Right lobe of liver (tissue), 4 donors: ENCODE results near the gene RSU1.

Source experiments
- POLR2A ChIP-seq: fragments of 450-650 bp; IDR thresholded peaks from one replicate; pipeline ENCODE4 v1.6.1; 2017; ENCODE audit warnings: antibody characterized with exemption, mild to moderate bottlenecking
- TF ChIP-seq, protein P1 (sequence below), 4 donors: fragments of 200-600 bp in 3 of 4; fragments of 450-650 bp in 1 of 4; IDR thresholded peaks; one replicate each; pipeline versions ENCODE4 v1.5.1 to v1.8.0; 2016 to 2022; ENCODE audit warnings: antibody characterized with exemption in 4 of 4, mild to moderate bottlenecking in 2 of 4
- donor health status: DM: no; HTN: no; CAD: no.
- donor health status: DM: no; HTN: no; CAD: no.
- donor health status: DM: no; HTN: yes; CAD: no.

DNA sequence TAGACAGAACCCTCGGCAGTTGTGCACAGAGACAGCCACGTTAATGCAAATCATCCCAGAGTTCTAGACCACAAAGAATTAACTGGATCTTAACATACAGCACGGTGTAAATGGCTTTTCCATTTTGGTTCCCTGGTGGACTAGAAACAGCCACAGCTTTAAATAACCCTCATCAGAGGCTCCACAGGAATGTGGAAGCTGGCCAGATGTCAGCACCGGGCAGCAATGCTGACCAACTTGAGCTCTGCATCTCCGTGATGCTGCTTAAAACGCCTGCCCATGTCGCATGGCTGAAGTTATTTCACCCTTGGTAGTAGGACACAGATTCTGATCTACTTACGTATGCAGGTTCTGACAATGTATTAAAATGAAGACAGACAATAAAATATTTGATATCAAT, 24.5 kb downstream of the RSU1 start:
- TF ChIP-seq, protein P1, sequence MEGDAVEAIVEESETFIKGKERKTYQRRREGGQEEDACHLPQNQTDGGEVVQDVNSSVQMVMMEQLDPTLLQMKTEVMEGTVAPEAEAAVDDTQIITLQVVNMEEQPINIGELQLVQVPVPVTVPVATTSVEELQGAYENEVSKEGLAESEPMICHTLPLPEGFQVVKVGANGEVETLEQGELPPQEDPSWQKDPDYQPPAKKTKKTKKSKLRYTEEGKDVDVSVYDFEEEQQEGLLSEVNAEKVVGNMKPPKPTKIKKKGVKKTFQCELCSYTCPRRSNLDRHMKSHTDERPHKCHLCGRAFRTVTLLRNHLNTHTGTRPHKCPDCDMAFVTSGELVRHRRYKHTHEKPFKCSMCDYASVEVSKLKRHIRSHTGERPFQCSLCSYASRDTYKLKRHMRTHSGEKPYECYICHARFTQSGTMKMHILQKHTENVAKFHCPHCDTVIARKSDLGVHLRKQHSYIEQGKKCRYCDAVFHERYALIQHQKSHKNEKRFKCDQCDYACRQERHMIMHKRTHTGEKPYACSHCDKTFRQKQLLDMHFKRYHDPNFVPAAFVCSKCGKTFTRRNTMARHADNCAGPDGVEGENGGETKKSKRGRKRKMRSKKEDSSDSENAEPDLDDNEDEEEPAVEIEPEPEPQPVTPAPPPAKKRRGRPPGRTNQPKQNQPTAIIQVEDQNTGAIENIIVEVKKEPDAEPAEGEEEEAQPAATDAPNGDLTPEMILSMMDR (IDR thresholded peaks at IDR 0.05) = no peak
- TF ChIP-seq POLR2A = no peak
